DND-41 (cell line): ENCODE data around the gene TCF7L2.

Experiments
- CTCF ChIP-seq: IDR thresholded peaks from 2 replicates; pipeline ENCODE4 v1.5.1; 2012; ENCODE audit warnings: borderline replicate concordance, low read length, moderate library complexity, mild to moderate bottlenecking; ENCODE audit not compliant: poor library complexity, severe bottlenecking; ENCODE audit errors: extremely low read depth
- EZH2 ChIP-seq: IDR thresholded peaks from 3 replicates; pipeline ENCODE4 v1.6.1; 2012; ENCODE audit warnings: borderline replicate concordance, low read depth, mild to moderate bottlenecking, moderate library complexity, low read length, inconsistent platforms; ENCODE audit not compliant: severe bottlenecking

DNA sequence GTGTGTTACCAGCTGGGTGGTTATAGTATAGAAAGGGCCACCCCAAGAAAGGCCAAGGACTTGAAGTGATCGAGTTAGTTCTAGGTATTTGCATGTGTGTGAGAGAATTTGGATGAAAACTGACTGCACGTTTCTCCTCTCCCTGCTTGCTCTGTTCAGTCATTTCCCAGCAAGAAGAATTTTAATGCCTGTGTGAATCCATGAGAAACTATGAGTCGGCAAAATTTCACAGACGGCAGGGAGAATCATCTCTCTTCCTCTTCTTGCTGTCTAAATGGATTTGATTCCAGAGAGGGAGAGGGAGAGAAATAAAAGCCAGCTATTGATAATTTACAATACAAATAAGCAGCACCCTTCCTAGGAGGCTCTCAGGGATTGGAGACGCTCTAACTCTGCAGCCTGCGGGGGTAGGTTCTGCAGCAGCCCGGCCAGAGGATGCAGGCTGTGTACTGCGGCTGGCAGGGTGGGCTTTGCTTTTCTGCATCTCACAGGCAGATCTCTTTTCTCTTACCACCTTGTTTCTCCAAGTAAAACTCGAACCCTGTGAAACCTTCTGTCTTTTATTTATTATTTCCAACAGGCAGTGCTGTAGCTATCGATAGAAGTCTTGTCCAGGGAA lies 183.6 kb downstream of the TCF7L2 start:
- TF ChIP-seq CTCF (no peak), EZH2 (no peak)
